KOPT-K1 (cell line): ENCODE measurements around the gene NCKAP5.

Experiments used
- H3K27ac ChIP-seq: fragments of 200-600 bp; sonication (generic); 2 replicates; pipeline ENCODE4 v1.5.1; 2016; ENCODE audit warnings: antibody characterized with exemption, mild to moderate bottlenecking, low read depth, low read length; ENCODE audit not compliant: poor library complexity, severe bottlenecking
- H3K36me3 ChIP-seq: fragments of 200-600 bp; sonication (generic); 2 replicates; pipeline ENCODE4 v1.5.1; 2017; ENCODE audit warnings: antibody characterized with exemption, mild to moderate bottlenecking, low read length, moderate library complexity; ENCODE audit not compliant: insufficient read depth
- H3K9me3 ChIP-seq: fragments of 200-600 bp; sonication (generic); 2 replicates; pipeline ENCODE4 v1.5.1; 2017; ENCODE audit warnings: antibody characterized with exemption, low read length, mild to moderate bottlenecking; ENCODE audit not compliant: insufficient read depth, poor library complexity, severe bottlenecking

NCKAP5 gene

DNA sequence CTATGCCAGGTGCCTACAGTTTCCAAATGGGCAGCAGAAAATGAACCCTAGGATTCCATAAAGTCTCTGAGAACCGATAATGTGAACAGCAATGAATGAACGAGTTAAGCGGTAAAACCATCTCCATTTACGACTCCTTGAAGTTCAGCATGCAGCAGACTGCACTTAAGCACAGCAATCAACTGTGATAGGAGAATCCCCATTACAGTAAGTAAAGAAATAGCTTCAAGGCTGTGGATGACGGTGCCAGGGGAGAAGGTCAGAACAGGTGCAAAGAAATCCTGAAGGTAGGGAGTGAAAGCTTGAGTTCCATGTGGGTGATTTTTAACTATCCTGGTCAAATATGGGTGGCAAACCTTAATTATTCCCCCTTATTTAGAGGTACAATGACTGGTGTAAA, 444.4 kb downstream of the NCKAP5 start:
- H3K36me3 ChIP-seq = no peaks in the 10 kb centered on the region
- no peaks in the 10 kb centered on the region for H3K9me3 ChIP-seq
- no peak overlapping the region for H3K27ac ChIP-seq

DNA sequence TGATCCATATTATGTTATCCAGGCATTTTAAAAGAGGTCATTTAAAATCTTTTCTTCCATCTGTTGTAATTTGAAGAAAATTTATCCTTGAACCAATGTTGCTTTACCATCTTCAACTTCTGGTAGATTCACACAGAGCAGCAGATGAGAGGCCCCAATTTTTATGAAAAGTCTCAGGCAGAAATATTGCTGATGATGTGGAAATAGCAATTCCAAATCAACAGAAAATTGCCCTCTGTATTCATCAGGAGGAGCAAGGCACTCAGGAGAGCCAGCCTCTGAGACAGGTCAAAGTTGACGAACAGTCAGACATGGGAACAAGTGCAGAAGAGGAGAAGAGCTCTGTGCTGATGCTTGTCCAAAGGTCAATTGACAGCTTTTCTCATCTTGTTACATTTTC, 444.9 kb downstream of the NCKAP5 start:
- no peaks in the 10 kb centered on the region for H3K36me3 ChIP-seq
- H3K9me3 ChIP-seq = no peaks in the 10 kb centered on the region
- H3K27ac ChIP-seq = no peak overlapping the region

DNA sequence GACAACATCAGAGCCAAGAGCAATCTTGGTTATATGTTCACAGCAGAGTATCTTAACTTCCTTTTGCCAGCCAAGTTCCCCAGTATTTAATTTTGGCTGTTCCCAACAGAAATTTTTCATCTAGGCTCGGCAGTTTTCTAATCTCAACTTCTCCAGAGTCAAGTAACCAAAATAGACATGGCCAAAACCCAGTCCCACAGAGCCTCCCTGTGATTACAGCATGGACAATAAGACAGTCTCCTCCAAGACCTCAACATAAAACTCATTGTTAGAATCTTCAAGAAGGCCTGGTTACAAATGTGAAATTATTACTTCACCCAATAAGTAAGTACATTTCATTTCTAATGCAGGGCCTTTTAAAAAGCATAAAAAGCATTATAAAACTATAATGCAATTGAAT, 445.7 kb downstream of the NCKAP5 start:
- Histone ChIP-seq H3K27ac (no peak overlapping the region), H3K36me3 (no peaks in the 10 kb centered on the region)

DNA sequence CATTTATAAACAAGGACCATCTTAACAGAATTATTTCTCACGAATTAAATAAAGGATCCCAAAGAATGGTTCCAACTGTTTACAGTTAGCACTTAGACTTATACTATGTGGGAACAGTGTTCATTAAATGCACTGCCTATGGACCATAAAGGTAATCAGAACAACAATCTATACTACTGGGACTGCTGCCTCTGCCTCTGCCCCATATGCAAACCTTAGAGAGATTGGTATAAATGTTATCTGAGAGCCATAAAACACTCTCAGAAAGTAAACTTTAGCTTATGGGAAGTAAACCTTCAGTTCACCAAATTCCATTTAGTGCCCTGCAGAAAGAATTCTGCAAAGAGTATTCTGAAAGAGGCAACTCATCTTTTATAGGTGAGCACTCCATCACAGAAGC, 448.0 kb downstream of the NCKAP5 start:
- Histone ChIP-seq H3K27ac (no peak overlapping the region), H3K36me3 (no peaks in the 10 kb centered on the region), H3K9me3 (no peaks in the 10 kb centered on the region)

More for the DNA sequence above, 445.7 kb downstream of the NCKAP5 start:
- H3K9me3 ChIP-seq = no peaks in the 10 kb centered on the region

DNA sequence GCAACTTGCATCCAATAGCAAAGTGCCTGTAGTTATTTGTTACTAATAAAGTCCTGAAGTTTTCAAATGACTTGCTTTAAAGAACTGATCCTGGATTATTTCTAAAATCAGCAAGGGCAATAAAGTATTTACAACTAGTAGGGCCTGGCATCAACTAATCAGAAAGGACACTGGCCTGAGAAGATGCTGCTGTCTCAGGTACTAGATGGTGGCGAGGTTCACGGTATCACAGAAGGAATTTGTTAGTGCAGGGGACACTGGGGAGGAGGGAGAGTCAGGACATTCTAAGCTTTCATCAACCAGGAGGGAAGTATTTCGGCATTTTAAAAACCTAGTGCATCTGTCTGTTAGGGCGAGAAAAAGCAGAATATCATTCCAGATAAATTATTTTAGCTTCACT, 458.1 kb downstream of the NCKAP5 start:
- H3K9me3 ChIP-seq = no peaks in the 10 kb centered on the region
- H3K36me3 ChIP-seq = no peaks in the 10 kb centered on the region
- H3K27ac ChIP-seq = no peak overlapping the region

DNA sequence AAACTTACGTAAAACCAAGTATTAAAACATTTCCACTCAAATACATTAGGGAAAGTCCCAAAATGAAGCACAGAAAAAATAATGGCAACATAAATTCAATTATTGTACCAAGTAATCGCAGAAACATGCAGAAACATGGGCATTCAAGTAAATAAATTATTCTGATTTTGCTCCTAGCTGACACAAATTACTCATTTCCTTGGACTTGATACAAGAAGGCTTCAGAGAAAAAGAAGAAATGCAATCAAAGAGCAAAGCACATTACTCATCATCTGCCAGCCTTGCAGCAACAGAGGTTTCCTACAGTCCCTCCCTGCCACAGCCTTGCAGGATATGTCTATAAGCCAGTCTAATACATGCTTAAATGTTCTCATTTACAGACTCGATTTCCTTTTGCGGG, 458.5 kb downstream of the NCKAP5 start:
- Histone ChIP-seq H3K36me3 (no peaks in the 10 kb centered on the region), H3K9me3 (no peaks in the 10 kb centered on the region), H3K27ac (no peak overlapping the region)

DNA sequence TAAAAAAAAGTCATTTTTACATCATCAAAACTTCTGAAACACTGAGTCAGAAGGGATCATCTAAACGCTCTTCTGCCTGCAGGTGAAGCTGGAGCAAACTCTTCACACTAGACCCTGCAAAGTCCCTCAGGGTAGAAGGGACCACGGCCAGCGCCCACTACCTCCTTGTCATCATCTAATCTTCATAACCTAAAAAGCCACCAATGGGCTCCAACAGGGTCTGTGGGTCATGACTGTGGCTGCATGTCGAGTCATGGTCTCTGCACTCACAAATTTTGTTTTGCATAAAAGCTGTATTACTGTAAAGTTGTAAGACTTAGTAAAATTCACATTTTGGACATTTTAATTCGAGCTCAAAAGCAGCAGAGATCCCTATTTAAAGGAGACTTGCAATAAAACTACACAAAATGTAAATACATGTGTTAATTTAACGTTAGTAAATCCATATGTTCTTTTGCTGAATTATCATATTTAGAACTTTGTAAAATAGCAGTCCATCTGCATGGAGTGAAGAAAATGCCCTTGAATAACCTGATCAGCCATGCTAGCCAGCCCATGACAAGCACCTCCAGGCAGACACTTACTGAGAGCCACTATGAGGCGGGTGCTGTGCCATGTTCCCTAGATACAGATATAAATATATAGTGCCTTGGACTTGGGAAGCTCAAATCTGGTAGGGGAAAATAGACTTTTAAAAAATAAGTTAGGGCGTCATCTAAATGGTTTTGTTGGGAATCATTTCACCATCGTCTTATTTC, 461.0 kb downstream of the NCKAP5 start:
- no peak overlapping the region for H3K27ac ChIP-seq
- H3K36me3 ChIP-seq = no peaks in the 10 kb centered on the region
- H3K9me3 ChIP-seq = no peaks in the 10 kb centered on the region

DNA sequence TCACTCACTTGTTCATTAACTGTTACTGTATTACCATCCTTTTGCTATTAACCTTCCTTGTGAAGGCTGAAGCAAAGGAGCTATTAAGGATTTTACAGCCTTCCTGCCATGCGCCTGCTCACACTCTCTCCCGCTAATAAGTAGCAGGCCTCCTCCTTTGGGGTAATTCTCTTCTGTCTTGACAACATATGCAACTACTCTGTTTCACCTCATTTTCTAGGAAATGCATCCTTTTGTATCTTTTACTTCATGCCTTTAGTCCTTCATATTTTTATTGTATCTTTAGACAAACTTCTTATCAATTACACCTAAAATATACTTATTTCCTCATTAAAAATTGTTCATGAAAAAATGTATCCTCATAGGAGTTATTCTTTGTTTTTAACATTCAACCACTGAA, 463.4 kb downstream of the NCKAP5 start:
- H3K27ac ChIP-seq = no peak overlapping the region

DNA sequence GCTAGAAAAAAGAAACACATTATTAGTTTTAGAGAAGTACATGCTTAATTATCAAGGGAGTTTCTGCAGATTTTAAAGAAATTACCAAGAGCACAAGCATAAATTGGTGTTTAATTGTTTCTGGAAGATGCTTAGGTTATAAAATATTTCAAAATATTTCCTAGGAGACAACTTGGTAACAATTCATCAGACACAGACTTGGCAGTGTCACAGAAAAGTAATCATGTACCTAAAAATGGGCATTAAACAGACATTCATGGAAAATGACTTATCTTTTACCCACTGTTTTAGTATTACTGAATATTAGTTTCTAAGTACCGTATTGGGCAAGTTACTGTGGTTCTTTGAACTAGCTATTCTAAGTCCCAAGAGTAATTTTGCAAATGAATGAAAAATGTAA, 469.5 kb downstream of the NCKAP5 start:
- H3K36me3 ChIP-seq = no peaks in the 10 kb centered on the region
- H3K9me3 ChIP-seq = no peaks in the 10 kb centered on the region
- no peak overlapping the region for H3K27ac ChIP-seq

More for the DNA sequence above, 463.4 kb downstream of the NCKAP5 start:
- Histone ChIP-seq H3K36me3 (no peaks in the 10 kb centered on the region), H3K9me3 (no peaks in the 10 kb centered on the region)

DNA sequence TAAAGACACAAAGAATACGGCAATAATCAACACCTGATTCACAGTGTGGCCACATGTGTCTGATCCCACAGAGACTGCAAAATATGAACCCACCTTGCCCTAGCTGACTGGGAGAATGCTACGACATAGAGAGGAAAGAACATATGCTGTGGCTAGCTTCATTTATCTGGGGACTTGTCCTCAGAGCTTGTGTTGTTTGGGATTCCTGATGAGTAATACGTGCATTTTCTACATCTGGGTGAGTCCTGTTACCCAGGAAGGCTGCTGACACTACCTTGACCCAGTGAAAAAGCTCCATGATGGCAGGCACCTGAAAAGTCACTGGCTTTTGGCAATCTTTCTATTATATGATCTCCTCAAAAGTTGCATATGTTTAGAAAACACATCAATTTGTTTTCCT, 470.6 kb downstream of the NCKAP5 start:
- Histone ChIP-seq H3K9me3 (no peaks in the 10 kb centered on the region), H3K36me3 (no peaks in the 10 kb centered on the region), H3K27ac (no peak overlapping the region)

DNA sequence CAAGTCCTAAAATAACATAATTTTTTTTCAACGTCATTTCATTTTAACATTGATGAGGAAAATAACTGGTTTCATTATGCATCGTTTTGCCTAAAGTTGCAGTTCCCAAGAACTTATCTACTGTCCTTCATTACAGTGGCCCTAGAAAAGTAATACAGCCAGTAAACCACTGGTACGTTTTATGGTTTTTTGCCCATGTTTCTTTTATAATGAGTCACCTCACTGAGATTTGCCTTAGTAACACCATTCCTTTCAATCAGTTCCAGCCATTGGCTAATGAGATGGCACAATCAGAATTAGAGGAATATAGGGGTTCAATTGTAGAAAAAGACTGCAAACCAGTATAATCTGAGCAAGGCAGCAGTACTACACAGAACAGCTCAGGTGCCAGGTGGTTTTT, 475.7 kb downstream of the NCKAP5 start:
- H3K9me3 ChIP-seq = no peaks in the 10 kb centered on the region
- H3K27ac ChIP-seq = no peak overlapping the region
- H3K36me3 ChIP-seq = no peaks in the 10 kb centered on the region

DNA sequence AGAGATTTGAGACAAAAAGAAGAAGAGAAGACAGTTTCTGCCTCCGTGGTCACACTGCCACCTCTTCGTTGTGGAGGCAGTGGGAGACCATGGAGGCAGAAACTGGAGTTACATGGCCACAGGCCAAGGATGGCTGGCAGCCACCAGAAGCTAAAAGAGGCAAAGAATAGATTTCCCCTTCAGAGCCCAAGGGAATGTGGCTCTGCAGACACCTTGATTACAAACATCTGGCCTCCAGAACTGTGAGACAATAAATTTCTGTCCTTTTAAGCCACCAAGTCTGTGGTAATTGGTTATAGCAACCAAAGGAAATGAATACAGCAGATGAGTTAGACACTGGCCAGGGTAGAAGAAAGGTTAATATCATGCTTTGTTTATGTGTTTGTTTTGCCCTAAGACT, 477.9 kb downstream of the NCKAP5 start:
- Histone ChIP-seq H3K36me3 (no peaks in the 10 kb centered on the region), H3K9me3 (no peaks in the 10 kb centered on the region), H3K27ac (no peak overlapping the region)

DNA sequence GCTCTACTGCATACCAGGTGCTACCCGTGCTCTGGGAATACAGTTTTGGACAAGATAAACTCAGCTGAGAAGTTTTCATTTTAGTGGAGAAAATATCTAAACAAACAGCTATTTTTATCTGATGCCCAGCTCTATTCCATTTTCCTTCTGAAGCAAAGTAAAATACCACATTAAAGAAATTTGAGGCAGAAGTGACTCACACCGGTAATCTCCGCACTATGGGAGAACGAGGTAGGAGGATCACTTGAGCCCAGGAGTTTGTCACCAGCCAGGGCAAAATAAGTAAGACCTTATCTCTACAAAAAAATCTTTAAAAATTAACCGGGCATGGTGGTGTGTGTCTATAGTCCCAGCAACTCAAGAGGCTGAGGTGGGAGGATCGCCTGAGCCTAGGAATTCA, 482.1 kb downstream of the NCKAP5 start:
- Histone ChIP-seq H3K36me3 (no peaks in the 10 kb centered on the region), H3K9me3 (no peaks in the 10 kb centered on the region), H3K27ac (no peak overlapping the region)

DNA sequence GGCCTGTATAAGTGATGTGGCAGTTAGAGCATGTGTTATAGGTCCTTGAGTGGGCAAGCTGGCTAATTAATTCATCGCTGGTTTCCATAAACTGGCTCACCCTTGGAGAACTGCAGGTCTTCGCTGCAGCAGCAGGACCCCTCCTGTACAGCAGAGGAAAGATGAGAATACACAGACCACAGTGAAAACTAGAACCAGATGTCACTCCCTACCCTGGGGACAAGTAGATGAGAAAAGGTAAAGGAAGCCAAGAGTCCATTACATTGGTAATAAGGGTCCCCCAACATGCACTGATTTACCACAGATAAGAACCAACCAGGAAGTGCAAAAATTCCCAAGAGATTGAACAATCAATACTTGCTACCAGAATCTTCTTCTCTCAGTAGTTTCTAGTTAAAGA, 482.6 kb downstream of the NCKAP5 start:
- Histone ChIP-seq H3K9me3 (no peaks in the 10 kb centered on the region), H3K27ac (no peak overlapping the region), H3K36me3 (no peaks in the 10 kb centered on the region)

DNA sequence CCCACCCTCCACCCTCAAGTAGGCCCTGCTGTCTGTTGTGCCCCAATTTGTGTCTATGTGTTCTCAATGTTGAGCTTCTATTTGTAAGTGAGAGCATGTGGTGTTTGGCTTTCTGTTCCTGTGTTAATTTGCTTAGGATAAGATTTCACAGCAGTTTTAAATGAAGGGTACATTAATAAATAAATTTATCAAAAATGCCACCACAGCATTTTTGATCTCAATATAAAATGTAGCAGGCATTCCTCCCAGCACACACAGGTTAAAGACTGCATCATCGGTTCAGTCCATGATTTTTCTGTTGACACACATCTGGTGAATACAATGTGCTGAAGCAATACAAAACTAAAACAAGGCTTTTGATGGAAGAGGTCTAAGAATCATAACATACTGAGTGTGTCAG, 486.2 kb downstream of the NCKAP5 start:
- Histone ChIP-seq H3K9me3 (no peaks in the 10 kb centered on the region), H3K36me3 (no peaks in the 10 kb centered on the region), H3K27ac (no peak overlapping the region)

DNA sequence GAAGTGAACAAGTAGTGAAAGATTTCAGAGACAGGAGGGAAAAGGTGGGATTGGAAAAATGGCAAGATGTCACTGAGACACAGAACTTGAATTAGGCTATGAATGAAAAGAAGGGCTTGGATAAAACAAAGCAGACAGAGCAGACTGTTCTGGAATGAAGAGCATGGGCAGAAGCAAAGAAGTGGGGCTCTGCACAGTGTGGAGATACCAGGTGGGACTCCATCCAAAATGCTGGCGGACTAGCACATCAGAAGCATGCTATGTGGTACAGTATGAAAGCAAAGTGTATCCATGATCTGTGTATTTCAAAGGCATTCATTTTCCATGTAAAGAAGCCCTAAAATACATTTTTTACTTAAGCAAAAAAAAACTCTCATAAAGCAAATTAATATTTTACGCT, 487.4 kb downstream of the NCKAP5 start:
- no peaks in the 10 kb centered on the region for H3K36me3 ChIP-seq
- no peak overlapping the region for H3K27ac ChIP-seq
- no peaks in the 10 kb centered on the region for H3K9me3 ChIP-seq
